ENCODE measurements around the gene IL23R. TPM values are rescaled to one million over a fixed set of nuclear protein-coding genes. Genes with fewer than 3 reads are reported as not detected.

IL23R gene
- total and polyA plus RNA-seq, 2 experiments from 2014 or later = not detected

GRCh38 chr1:67281244-67281643 is 115.0 kb downstream of the IL23R start:
- Histone ChIP-seq H3K4me3 (no peak overlapping the region), H3K9me3 (ENCODE audit: low read depth) (no peaks in the 10 kb centered on the region), H3K79me2 (ENCODE audit: insufficient read depth) (no peaks in the 10 kb centered on the region), H3K36me3 (ENCODE audit: low read depth) (no peaks in the 10 kb centered on the region), H4K20me1 (ENCODE audit: insufficient read depth) (no peaks in the 10 kb centered on the region), H3K9me2 (ENCODE audit: insufficient read depth) (no peaks in the 10 kb centered on the region), H3K27ac (no peak overlapping the region), H3K4me1 (ENCODE audit: insufficient read depth) (no peaks in the 10 kb centered on the region), H2AFZ (no peak overlapping the region), H3K27me3 (replicated peaks; ENCODE audit: insufficient read depth) (peaks cover 6% of the 10 kb centered on the region; the same call in 1 of the 2 replicates), H3K9ac (no peak overlapping the region), H3K4me2 (ENCODE audit: unreplicated experiment) (no peak overlapping the region), H3F3A (ENCODE audit: insufficient read depth) (no peaks in the 10 kb centered on the region)
- no peak for DNase-seq
- no peak for TF ChIP-seq EZH2 (IDR thresholded peaks at IDR 0.05; ENCODE audit: insufficient read depth, poor library complexity, severe bottlenecking)
- TF ChIP-seq EZH2phosphoT487 (IDR thresholded peaks at IDR 0.05; ENCODE audit: insufficient read depth, low read depth) = no peak
- WGBS, 2 experiments (ENCODE audit: low coverage in 1 of 2, low lambda C conversion rate in 2 of 2, missing lambda C conversion rate in 2 of 2) = 41 to 45% methylated on average over 3 of the region's 3 CpGs
- in situ Hi-C loops (cut with MboI) = no loop called here

- in situ Hi-C loops (cut with MboI) = no loop called here
- Histone ChIP-seq H3K4me1 (ENCODE audit: insufficient read depth) (no peaks in the 10 kb centered on the region), H2AFZ (no peak overlapping the region), H3K4me3 (no peak overlapping the region), H3K79me2 (ENCODE audit: insufficient read depth) (no peaks in the 10 kb centered on the region), H3F3A (ENCODE audit: insufficient read depth) (no peaks in the 10 kb centered on the region), H3K4me2 (ENCODE audit: unreplicated experiment) (no peak overlapping the region), H3K27me3 (replicated peaks; ENCODE audit: insufficient read depth) (peaks cover 6% of the 10 kb centered on the region; the same call in 1 of the 2 replicates), H3K36me3 (ENCODE audit: low read depth) (no peaks in the 10 kb centered on the region), H4K20me1 (ENCODE audit: insufficient read depth) (no peaks in the 10 kb centered on the region), H3K27ac (no peak overlapping the region), H3K9me3 (ENCODE audit: low read depth) (no peaks in the 10 kb centered on the region), H3K9me2 (ENCODE audit: insufficient read depth) (no peaks in the 10 kb centered on the region), H3K9ac (no peak overlapping the region)
- DNase-seq = no peak
- 62 to 64% methylated on average over 8 of the region's 8 CpGs for WGBS, 2 experiments (ENCODE audit: low coverage in 1 of 2, low lambda C conversion rate in 2 of 2, missing lambda C conversion rate in 2 of 2)
- TF ChIP-seq EZH2phosphoT487 (IDR thresholded peaks at IDR 0.05; ENCODE audit: insufficient read depth, low read depth) (no peak), EZH2 (IDR thresholded peaks at IDR 0.05; ENCODE audit: insufficient read depth, poor library complexity, severe bottlenecking) (no peak)
These were observed 119.7 kb downstream of the IL23R start for GRCh38 chr1:67285780-67286488.

GRCh38 chr1:67290236-67290635 is 124.0 kb downstream of the IL23R start:
- DNase-seq = no peak
- H2AFZ ChIP-seq = no peak overlapping the region
- no peaks in the 10 kb centered on the region for H3K9me2 ChIP-seq (ENCODE audit: insufficient read depth)
- no peaks in the 10 kb centered on the region for H4K20me1 ChIP-seq (ENCODE audit: insufficient read depth)
- no peaks in the 10 kb centered on the region for H3K79me2 ChIP-seq (ENCODE audit: insufficient read depth)
- H3F3A ChIP-seq (ENCODE audit: insufficient read depth) = no peaks in the 10 kb centered on the region
- WGBS, 2 experiments (ENCODE audit: low coverage in 1 of 2, low lambda C conversion rate in 2 of 2, missing lambda C conversion rate in 2 of 2) = 45 to 47% methylated on average over 4 of the region's 4 CpGs
- in situ Hi-C loops (cut with MboI) = no loop called here
- H3K9me3 ChIP-seq (ENCODE audit: low read depth) = no peaks in the 10 kb centered on the region
- no peak overlapping the region for H3K9ac ChIP-seq
- H3K36me3 ChIP-seq (ENCODE audit: low read depth) = no peaks in the 10 kb centered on the region
- H3K27ac ChIP-seq = no peak overlapping the region
- H3K4me2 ChIP-seq (ENCODE audit: unreplicated experiment) = no peak overlapping the region
- TF ChIP-seq EZH2phosphoT487 (IDR thresholded peaks at IDR 0.05; ENCODE audit: insufficient read depth, low read depth) (no peak), EZH2 (IDR thresholded peaks at IDR 0.05; ENCODE audit: insufficient read depth, poor library complexity, severe bottlenecking) (no peak)
- no peaks in the 10 kb centered on the region for H3K4me1 ChIP-seq (ENCODE audit: insufficient read depth)
- no peak overlapping the region for H3K4me3 ChIP-seq
- peaks cover 16% of the 10 kb centered on the region for H3K27me3 ChIP-seq (replicated peaks; ENCODE audit: insufficient read depth)

- Histone ChIP-seq H3K79me2 (ENCODE audit: insufficient read depth) (no peaks in the 10 kb centered on the region), H3K4me1 (ENCODE audit: insufficient read depth) (no peaks in the 10 kb centered on the region), H3K27ac (no peak overlapping the region), H3K4me2 (ENCODE audit: unreplicated experiment) (no peak overlapping the region), H3K9me3 (ENCODE audit: low read depth) (no peaks in the 10 kb centered on the region), H3K36me3 (ENCODE audit: low read depth) (no peaks in the 10 kb centered on the region), H4K20me1 (ENCODE audit: insufficient read depth) (no peaks in the 10 kb centered on the region), H2AFZ (no peak overlapping the region), H3K4me3 (no peak overlapping the region), H3K9me2 (ENCODE audit: insufficient read depth) (no peaks in the 10 kb centered on the region), H3F3A (ENCODE audit: insufficient read depth) (no peaks in the 10 kb centered on the region), H3K9ac (no peak overlapping the region), H3K27me3 (replicated peaks; ENCODE audit: insufficient read depth) (peaks cover 18% of the 10 kb centered on the region)
- DNase-seq = no peak
- WGBS, 2 experiments (ENCODE audit: low coverage in 1 of 2, low lambda C conversion rate in 2 of 2, missing lambda C conversion rate in 2 of 2) = 51 to 54% methylated on average over 9 of the region's 9 CpGs
- no peak for TF ChIP-seq EZH2 (IDR thresholded peaks at IDR 0.05; ENCODE audit: insufficient read depth, poor library complexity, severe bottlenecking)
- TF ChIP-seq EZH2phosphoT487 (IDR thresholded peaks at IDR 0.05; ENCODE audit: insufficient read depth, low read depth) = no peak
- in situ Hi-C loops (cut with MboI) = no loop called here
These were observed 128.8 kb downstream of the IL23R start for GRCh38 chr1:67294836-67295617.

Measured in GM23248 (cell line).